HuH-7 (cell line): Measurements from ENCODE around the gene MBIP.

Source experiments
- DNase-seq: peaks from one replicate; pipeline ENCODE4 v3.0.0; 2011; ENCODE audit warnings: low spot score

Gene MBIP

DNA sequence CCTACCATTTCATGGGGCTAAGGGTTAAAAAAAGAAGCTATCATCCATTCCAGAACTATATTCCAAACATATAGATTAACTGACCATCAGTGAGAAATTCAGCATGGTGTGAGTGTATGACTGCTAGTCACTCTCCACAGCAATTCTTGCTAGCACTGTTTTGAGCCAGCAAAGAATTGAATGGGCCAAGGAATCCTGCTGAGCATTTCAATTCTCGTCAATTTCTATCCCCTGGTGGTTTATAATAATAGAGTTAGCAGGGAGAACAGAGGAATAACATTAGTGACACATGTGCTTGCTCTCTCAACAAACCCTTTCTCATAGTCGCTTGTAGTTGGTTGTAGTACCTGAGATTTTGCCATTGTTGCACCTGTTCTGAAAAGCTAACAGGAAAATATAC lies 7.2 kb downstream of the MBIP start:
- DNase-seq = no peak

- no peak for DNase-seq
Measured at GRCh38 chr14:36306836-36307235, 13.6 kb downstream of the MBIP start.

- no peak for DNase-seq
Measured at GRCh38 chr14:36304895-36305294, 15.5 kb downstream of the MBIP start.

GRCh38 chr14:36303960-36304359 lies 16.5 kb downstream of the MBIP start:
- no peak for DNase-seq

GRCh38 chr14:36302823-36303222 lies 17.6 kb downstream of the MBIP start:
- no peak for DNase-seq

- DNase-seq = no peak
Measured at GRCh38 chr14:36301159-36301558, 19.3 kb downstream of the MBIP start.

DNA sequence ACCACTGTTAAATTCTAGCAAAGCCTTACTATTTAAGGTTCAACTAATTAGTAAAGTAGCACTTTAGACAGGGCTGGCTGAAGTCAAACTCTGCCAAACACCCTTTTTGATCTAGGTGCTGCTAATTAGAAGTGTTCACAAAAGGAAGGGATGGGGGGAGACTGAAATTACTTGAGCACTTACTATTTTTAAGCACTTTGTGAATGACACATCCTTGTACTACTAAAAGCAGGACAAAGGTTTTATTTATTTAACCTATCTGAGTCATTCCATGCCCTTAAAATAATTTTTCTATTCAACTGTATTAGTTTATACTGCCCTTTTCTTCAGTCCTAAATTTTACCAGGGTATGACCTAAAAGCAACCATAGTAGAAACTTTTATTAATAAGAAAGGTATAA lies 20.1 kb downstream of the MBIP start:
- no peak for DNase-seq

DNA sequence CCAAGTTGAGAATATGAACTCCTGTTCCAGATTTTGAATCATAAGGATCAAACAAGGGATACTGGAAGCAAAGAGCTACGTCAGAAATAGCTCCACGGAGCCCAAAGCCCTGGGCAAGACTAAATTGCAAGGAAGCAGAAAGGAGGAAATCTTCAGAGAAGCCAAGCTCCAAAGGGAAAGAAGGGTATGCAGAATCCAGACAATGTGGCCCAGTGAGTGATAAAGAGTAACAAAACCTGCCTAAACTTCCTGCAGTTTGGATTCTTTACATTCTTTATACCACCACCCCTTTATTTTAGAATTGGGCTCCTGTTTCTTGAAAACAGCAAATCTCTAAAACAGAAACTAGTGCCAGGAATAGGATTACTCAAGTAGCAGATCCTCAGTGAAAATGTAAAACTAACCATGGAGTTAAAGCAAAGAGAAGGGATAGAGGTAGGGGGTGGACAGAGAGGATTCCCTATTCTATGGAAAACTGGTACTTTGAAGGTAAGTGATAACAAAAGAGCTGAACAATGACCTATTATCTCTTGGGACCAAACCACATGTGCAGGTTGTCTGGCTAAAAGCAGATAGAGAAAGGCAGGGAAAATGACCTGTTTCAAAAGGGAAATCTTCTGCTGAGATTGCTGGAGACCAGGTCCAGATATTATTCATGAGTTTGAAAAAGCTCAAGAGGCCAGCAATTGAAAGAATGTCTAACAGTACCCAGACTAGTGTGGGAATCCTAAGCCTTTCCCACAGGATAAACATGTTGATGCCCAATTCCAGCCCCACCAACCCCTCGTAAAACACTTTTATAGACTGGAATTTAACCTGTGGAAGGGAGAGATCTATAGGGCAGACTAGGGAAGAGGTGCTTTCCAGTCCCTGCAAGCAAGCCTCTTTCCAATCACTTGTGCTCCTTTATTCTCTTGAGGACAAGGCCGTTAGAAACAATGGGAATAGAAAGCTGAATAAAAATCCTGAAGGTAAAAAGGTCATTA lies 24.5 kb downstream of the MBIP start:
- no peak for DNase-seq

GRCh38 chr14:36294543-36294942 lies 25.9 kb downstream of the MBIP start:
- DNase-seq = no peak

- no peak for DNase-seq
Measured at GRCh38 chr14:36293824-36294223, 26.6 kb downstream of the MBIP start.

GRCh38 chr14:36289954-36290353 lies 30.5 kb downstream of the MBIP start:
- DNase-seq = no peak

DNA sequence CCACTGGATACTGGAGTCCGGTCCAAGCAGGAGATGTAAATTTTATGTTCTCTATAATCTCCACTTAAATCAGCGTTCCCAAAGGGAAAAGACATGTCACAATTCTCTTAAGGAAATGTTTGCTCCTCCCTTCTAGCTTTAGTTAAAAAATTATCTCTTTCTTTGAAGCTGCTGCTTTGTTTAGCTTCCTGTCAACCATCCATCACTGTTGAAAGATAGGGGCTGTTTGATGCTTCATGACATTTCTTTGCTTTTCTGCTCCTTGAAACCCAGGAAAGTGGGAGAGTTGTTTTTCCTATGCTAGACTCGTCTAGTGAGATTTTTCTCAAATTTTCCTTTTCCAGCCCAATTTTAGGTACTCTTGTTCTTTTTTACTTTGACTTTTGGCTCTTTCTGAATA lies 31.9 kb downstream of the MBIP start:
- DNase-seq = no peak

DNA sequence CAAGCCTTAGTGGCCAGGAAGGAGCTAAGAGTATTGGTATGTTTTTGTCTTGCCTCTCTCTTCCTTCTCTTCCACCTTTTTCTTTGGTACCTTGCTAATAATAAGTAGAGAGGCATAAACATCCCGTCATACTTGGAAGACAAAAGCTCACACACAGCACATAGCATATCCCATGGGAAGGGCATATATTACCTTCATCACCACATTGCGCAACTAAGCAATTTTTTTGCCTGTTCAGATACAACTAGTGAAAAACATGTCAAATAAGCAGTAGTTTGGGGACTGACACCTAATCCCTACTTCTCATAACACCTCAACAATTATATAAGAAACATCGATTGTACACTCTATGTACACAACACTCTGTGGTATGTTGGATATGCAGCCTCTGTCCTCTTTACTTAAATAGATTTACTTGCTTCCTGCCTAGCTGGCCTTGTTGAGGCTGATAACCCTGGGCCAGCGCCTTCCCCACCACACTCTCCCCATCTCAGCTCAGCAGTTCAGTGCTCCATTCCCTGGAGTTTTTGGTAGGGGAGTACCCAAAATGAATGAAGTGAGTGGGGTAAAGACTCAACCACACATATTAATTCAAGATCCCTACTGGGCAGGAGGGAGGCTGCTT lies 35.4 kb downstream of the MBIP start:
- DNase-seq = no peak

GRCh38 chr14:36281309-36281708 lies 39.1 kb downstream of the MBIP start:
- DNase-seq = no peak

- no peak for DNase-seq
Measured at GRCh38 chr14:36279306-36280190, 40.9 kb downstream of the MBIP start.

DNA sequence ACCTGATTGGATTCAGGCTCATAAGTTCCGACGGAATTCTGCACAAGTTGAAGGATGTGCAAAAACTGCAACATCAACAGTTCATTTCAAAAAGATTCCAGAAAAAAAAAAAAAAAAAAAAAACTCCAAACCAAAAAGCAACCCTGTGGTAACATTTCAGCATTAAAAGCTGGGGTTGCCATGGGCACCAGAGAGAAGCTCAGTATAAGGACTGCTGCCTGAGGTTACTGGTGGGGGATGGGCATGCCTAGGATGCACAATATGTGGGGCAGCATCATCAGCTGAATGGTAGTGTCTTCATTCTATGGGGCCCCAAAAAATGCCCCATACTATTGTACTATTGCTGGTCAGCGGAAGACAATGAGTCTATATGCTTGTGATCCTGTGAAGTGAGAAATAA lies 44.7 kb downstream of the MBIP start:
- no peak for DNase-seq

DNA sequence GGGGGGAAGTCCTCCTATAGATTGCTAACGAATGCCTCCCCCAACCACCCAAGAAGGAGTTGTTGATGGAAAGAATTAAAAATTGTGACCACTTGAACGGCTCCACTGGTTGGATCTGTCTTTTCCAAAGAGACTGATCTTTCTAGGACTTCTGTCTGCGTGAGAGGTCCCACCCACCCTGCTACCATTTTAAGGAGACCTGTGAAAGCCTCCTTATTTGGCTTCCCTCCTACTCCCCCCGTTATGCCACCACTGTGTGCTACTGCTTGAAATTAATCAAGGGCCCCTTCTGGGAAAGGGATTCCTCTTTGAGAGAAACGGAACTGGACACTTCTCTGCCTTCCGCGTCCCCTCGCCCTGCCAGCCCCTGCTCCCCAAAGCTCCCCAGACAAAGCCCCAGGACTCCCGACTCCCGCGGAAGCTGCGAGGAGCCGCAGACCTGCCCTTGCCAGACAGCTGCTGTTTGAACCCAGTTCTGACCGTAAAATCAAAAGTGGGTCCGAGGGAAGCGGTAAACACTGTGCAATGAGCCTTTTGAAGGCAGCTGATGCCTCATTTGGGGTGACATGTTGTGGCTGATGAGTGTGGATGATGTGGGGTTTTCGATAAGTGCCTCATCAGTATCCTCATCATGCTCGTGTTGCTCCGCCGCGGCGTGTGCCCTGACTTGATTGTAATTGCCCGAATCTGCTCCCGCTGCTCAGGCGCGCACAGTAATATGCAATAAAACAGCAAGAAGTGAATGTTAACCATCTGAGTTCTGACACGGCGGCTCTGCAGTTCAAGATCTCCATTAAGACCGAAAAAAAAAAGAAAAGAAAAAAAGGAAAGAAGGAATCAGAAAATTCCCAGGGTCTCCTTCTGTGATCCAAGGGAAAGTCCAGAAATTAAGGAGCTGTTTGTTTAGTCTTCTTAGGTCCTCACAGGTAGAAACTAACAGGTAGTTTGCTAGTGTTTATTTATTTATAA lies 48.2 kb downstream of the MBIP start:
- no peak for DNase-seq

DNA sequence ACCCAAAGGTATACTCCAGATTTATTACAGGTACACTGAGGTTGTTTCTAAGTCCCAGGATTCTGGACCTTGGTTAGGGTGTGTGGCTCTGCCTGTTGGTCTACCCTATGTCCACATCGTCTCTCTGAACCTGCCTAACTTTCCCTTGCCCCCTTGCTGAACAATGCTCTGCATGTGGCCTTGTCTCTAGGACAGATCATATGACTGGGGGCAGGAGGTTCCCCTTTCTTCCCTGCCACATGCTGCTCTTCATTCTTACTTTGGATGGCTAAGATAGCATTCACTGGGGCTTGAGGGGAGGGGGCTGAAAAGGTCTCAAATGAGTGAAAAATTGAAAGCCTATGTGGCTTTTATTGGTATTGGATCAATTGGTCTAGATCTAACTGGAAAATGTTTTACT lies 49.2 kb downstream of the MBIP start:
- DNase-seq = no peak

GRCh38 chr14:36270191-36270590 lies 50.2 kb downstream of the MBIP start:
- DNase-seq = no peak

DNA sequence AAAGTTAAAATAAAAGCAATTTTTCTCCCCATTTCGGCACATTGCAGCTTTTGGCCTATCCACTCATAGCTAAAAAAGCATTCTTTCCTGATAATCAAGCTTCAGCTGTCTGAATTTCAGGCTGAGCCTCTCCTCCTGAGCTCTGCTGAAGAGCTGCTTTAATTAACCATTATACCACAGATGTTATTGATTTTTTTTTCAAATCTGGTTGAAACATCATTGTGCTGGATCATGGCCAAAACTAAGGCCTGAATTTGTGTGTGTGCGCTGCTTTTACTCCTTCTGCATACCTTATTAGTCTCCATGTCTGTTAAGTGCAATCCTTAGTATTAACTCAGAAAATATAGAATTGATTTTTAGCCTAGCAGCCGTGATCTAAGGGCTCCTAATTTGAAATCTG lies 52.3 kb downstream of the MBIP start:
- DNase-seq = no peak

- no peak for DNase-seq
Measured at GRCh38 chr14:36264595-36264994, 55.8 kb downstream of the MBIP start.
